ENCODE data around the gene ENOX1.

Gene ENOX1

GRCh38 chr13:43347877-43348276 lies 438.9 kb downstream of the ENOX1 start:
- no peak for DNase-seq

GRCh38 chr13:43346427-43346826 lies 440.3 kb downstream of the ENOX1 start:
- DNase-seq, result no peak

GRCh38 chr13:43343645-43344044 lies 443.1 kb downstream of the ENOX1 start:
- DNase-seq, result no peak

- DNase-seq, result no peak
These were observed 446.8 kb downstream of the ENOX1 start for GRCh38 chr13:43339805-43340550.

GRCh38 chr13:43339145-43339804 lies 447.5 kb downstream of the ENOX1 start:
- DNase-seq, result no peak

GRCh38 chr13:43335764-43336163 lies 451.0 kb downstream of the ENOX1 start:
- no peak for DNase-seq

GRCh38 chr13:43333176-43333575 lies 453.6 kb downstream of the ENOX1 start:
- no peak for DNase-seq

GRCh38 chr13:43331672-43332071 lies 455.1 kb downstream of the ENOX1 start:
- DNase-seq, result peak; percentile 27

- no peak for DNase-seq
These were observed 457.1 kb downstream of the ENOX1 start for GRCh38 chr13:43329702-43330101.

- no peak for DNase-seq
These were observed 457.9 kb downstream of the ENOX1 start for GRCh38 chr13:43328907-43329306.

GRCh38 chr13:43326100-43326499 lies 460.7 kb downstream of the ENOX1 start:
- no peak for DNase-seq

GRCh38 chr13:43325636-43326035 lies 461.1 kb downstream of the ENOX1 start:
- DNase-seq, result no peak

- DNase-seq, result no peak
These were observed 462.6 kb downstream of the ENOX1 start for GRCh38 chr13:43324129-43324528.

- no peak for DNase-seq
These were observed 466.9 kb downstream of the ENOX1 start for GRCh38 chr13:43319617-43320444.

- DNase-seq, result peak; percentile 71
These were observed 469.8 kb downstream of the ENOX1 start for GRCh38 chr13:43316946-43317353.

GRCh38 chr13:43316281-43316680 lies 470.5 kb downstream of the ENOX1 start:
- no peak for DNase-seq

- no peak for DNase-seq
These were observed 471.2 kb downstream of the ENOX1 start for GRCh38 chr13:43315522-43315921.

- DNase-seq, result peak; percentile 54
These were observed 477.5 kb downstream of the ENOX1 start for GRCh38 chr13:43309311-43309710.

- DNase-seq, result peak; percentile 93
These were observed 478.8 kb downstream of the ENOX1 start for GRCh38 chr13:43307921-43308433.

GRCh38 chr13:43307221-43307920 lies 479.4 kb downstream of the ENOX1 start:
- no peak for DNase-seq

GRCh38 chr13:43306372-43306771 lies 480.4 kb downstream of the ENOX1 start:
- DNase-seq, result peak; percentile 36

- DNase-seq, result peak; percentile 60
These were observed 481.4 kb downstream of the ENOX1 start for GRCh38 chr13:43305416-43305815.

Measured in fibroblast of skin of back (primary cell).